K562 (cell line): Measurements from ENCODE around the gene SCMH1. TPM values are rescaled to one million over a fixed set of nuclear protein-coding genes. Genes with fewer than 3 reads are reported as not detected.

ENCODE experiments used
- ATAC-seq: fragments of 200-7000 bp; cut with Tn5 transposase; 3 replicates; pipeline ENCODE4 v1.9.1; 2020; ENCODE audit warnings: moderate library complexity
- BruUV-seq: library from RNA; stranded (reverse); fragments of 400-500 nt; replicated peaks from 2 replicates; lab custom pipeline; 2021; lab: Mats Ljungman, UMichigan
- CTCF ChIA-PET: fragments of 300-600 bp; formaldehyde crosslinking; extraction: SDS; loops from one replicate; lab custom pipeline; 2021; ENCODE audit warnings: low intra/inter-chr PET ratio; lab: Yijun Ruan, JAX
- POLR2A ChIA-PET: fragments of 300-600, 350-650 bp; sonication (Branson Sonifier 250); formaldehyde crosslinking; extraction: SDS; loops from one replicate; lab custom pipeline; 2021; ENCODE audit warnings: antibody characterized with exemption, inconsistent platforms; lab: Yijun Ruan, JAX
- DNase-seq, 4 experiments: peaks; one replicate each; pipeline versions ENCODE4 v3.0.0 to v3.0.0-alpha.2; 2011 to 2018; ENCODE audit warnings: low spot score in 3 of 4, mixed read lengths in 3 of 4; ENCODE audit errors: extremely low read depth in 1 of 4
- FAIRE-seq: peaks from 2 replicates; lab custom pipeline; 2011; peaks lifted over from hg19 to GRCh38; lab: Jason Lieb, UNC
- H2AFZ ChIP-seq: 2 replicates; pipeline ENCODE4 v1.6.0; 2011; ENCODE audit warnings: low read depth, low read length, control low read depth, inconsistent platforms
- H3K27ac ChIP-seq: fragments of 200-600 bp; 3 replicates; pipeline ENCODE4 v1.8.0; 2011; ENCODE audit warnings: low read depth, mild to moderate bottlenecking, control low read depth, inconsistent platforms, low read length, moderate library complexity, mixed read lengths; ENCODE audit errors: extremely low read depth
- H3K27me3 ChIP-seq, 2 experiments: fragments of 300-600 bp in 1 of 2; 2 replicates in 1 of 2; 3 replicates in 1 of 2; pipeline versions ENCODE4 v1.6.0 to v1.8.0; 2011; ENCODE audit warnings: inconsistent platforms in 2 of 2, low read length in 2 of 2, mild to moderate bottlenecking in 1 of 2, mixed read lengths in 1 of 2, moderate library complexity in 1 of 2; ENCODE audit not compliant: control insufficient read depth in 2 of 2, insufficient read depth in 2 of 2
- H3K36me3 ChIP-seq: fragments of 300-600 bp; 3 replicates; pipeline ENCODE4 v1.8.0; 2011; ENCODE audit warnings: mild to moderate bottlenecking, low read length, inconsistent platforms; ENCODE audit not compliant: control insufficient read depth, insufficient read depth
- H3K4me1 ChIP-seq, 2 experiments: fragments of 200-600 bp in 1 of 2; replicated peaks in 1 of 2; 2 replicates in 1 of 2; 3 replicates in 1 of 2; pipeline versions ENCODE4 v1.5.1 to v1.8.0; 2011; ENCODE audit warnings: inconsistent platforms in 2 of 2, low read length in 2 of 2, mild to moderate bottlenecking in 1 of 2, mixed read lengths in 1 of 2, moderate library complexity in 1 of 2; ENCODE audit not compliant: control insufficient read depth in 2 of 2, insufficient read depth in 2 of 2
- H3K4me2 ChIP-seq: 2 replicates; pipeline ENCODE4 v1.6.1; 2011; ENCODE audit warnings: low read length, control low read depth, inconsistent platforms, mixed read lengths; ENCODE audit not compliant: insufficient read depth
- H3K4me3 ChIP-seq: fragments of 200-600 bp; sonication (generic), shearing (Covaris generic); 2 replicates; pipeline ENCODE4 v1.5.1; 2016; ENCODE audit warnings: control low read depth, inconsistent platforms
- H3K79me2 ChIP-seq: fragments of 200-600 bp; 3 replicates; pipeline ENCODE4 v1.8.0; 2011; ENCODE audit warnings: low read length, inconsistent platforms; ENCODE audit not compliant: control insufficient read depth, insufficient read depth
- H3K9ac ChIP-seq, 2 experiments: 2 replicates each; pipeline versions ENCODE4 v1.6.0 to v1.6.1; 2011; ENCODE audit warnings: low read depth in 2 of 2, low read length in 2 of 2, control low read depth in 1 of 2, inconsistent platforms in 1 of 2, mild to moderate bottlenecking in 1 of 2, mixed read lengths in 1 of 2; ENCODE audit not compliant: insufficient read depth in 1 of 2
- H3K9me1 ChIP-seq: one replicate; pipeline ENCODE4 v1.6.0; 2011; ENCODE audit warnings: inconsistent platforms, mild to moderate bottlenecking, low read length, moderate library complexity; ENCODE audit not compliant: control insufficient read depth, insufficient read depth
- H3K9me3 ChIP-seq: replicated peaks from 2 replicates; pipeline ENCODE4 v1.5.1; 2011; ENCODE audit warnings: low read depth, low read length, inconsistent platforms; ENCODE audit not compliant: control insufficient read depth, insufficient read depth
- H4K20me1 ChIP-seq: replicated peaks from 2 replicates; pipeline ENCODE4 v1.6.1; 2011; ENCODE audit warnings: low read length, inconsistent platforms, mixed read lengths; ENCODE audit not compliant: control insufficient read depth, insufficient read depth
- CSDE1 ChIP-seq, 2 experiments: fragments of 450-650 bp; IDR thresholded peaks; 2 replicates each; pipeline ENCODE4 v1.6.1; 2016; ENCODE audit warnings: mild to moderate bottlenecking in 1 of 2
- E2F1 ChIP-seq: sonication (generic); formaldehyde crosslinking; IDR thresholded peaks from 2 replicates; pipeline ENCODE4 v1.8.1; 2023; ENCODE audit warnings: mild to moderate bottlenecking, missing genetic modification reagents, moderate library complexity
- HDAC3 ChIP-seq: fragments of 450-650 bp; IDR thresholded peaks from 2 replicates; pipeline ENCODE4 v1.6.1; 2018; ENCODE audit warnings: borderline replicate concordance, mild to moderate bottlenecking, moderate library complexity; ENCODE audit not compliant: partially characterized antibody
- HDAC8 ChIP-seq: fragments of 450-650 bp; IDR thresholded peaks from 2 replicates; pipeline ENCODE4 v1.6.1; 2016; ENCODE audit warnings: mild to moderate bottlenecking, missing genetic modification characterization, moderate library complexity, missing compliant biosample characterization
- MAFF ChIP-seq: IDR thresholded peaks from 2 replicates; pipeline ENCODE4 v1.6.1; 2012; ENCODE audit warnings: low read length, improper control_type of control experiment
- NCOR1 ChIP-seq: fragments of 450-650 bp; IDR thresholded peaks from 2 replicates; pipeline ENCODE4 v1.6.1; 2016; ENCODE audit warnings: mild to moderate bottlenecking, moderate library complexity
- NONO ChIP-seq, 2 experiments: fragments of 200-400 bp in 1 of 2; fragments of 450-650 bp in 1 of 2; formaldehyde crosslinking in 1 of 2; IDR thresholded peaks; 2 replicates each; pipeline ENCODE4 v1.6.1; 2017; ENCODE audit warnings: low read depth in 2 of 2, mild to moderate bottlenecking in 2 of 2, moderate library complexity in 2 of 2, low read length in 1 of 2
- RBM39 ChIP-seq: fragments of 200-400 bp; formaldehyde crosslinking; optimal IDR thresholded peaks from 2 replicates; pipeline ENCODE3; 2018; ENCODE audit warnings: low read depth, low read length
- RFX5 ChIP-seq: IDR thresholded peaks from 2 replicates; pipeline ENCODE4 v1.6.1; 2011; ENCODE audit warnings: low read depth, mild to moderate bottlenecking, improper control_type of control experiment, low read length
- ZNF274 ChIP-seq: IDR thresholded peaks from 2 replicates; pipeline ENCODE4 v1.6.1; 2011; ENCODE audit warnings: low read depth, mild to moderate bottlenecking, low read length, moderate library complexity, borderline replicate concordance
- ZNF354B ChIP-seq: fragments of 250-450 bp; sonication (Bioruptor Pico); IDR thresholded peaks from 2 replicates; pipeline ENCODE4 v1.4.0; 2020
- ZNF512 ChIP-seq: IDR thresholded peaks from 2 replicates; pipeline ENCODE4 v1.6.1; 2016; ENCODE audit warnings: missing genetic modification characterization, missing compliant biosample characterization
- WGBS: fragments of 100-300 bp; shearing (Covaris generic); methylation state at CpG from one replicate; pipeline ENCODE4 v1.1.6; 2016; ENCODE audit warnings: low coverage, mixed read lengths; ENCODE audit not compliant: insufficient coverage; ENCODE audit errors: missing lambda C conversion rate; 5-methylcytosine and 5-hydroxymethylcytosine counted together
- in situ Hi-C: fragments of 300-500 bp; cut with MboI; formaldehyde crosslinking; loops from 4 replicates; pipeline ENCODE4 v1.15.0; 2018; ENCODE audit warnings: inconsistent platforms, mixed read lengths
- intact Hi-C: fragments of 100-400 bp; cut with micrococcal nuclease; formaldehyde crosslinking; loops from 2 replicates; pipeline ENCODE4 v1.14.2; 2022
- polyA plus RNA-seq, 8 experiments: library from polyadenylated mRNA; depleted of rRNA in 4 of 8; stranded (reverse) in 5 of 8; unstranded in 3 of 8; fragments of >200 nt; fragmentation: Nextera tagmentation in 2 of 8; fragmentation: Illumina TruSeq in 1 of 8; extraction: Ambion mirVana in 2 of 8; extraction: Trizol in 1 of 8; gene quantifications; 2 replicates each; pipeline versions ENCODE4 v1.2.1 to v1.2.3, GENCODE V29; 2011 to 2014; ENCODE audit warnings: inconsistent platforms in 1 of 8, missing spikeins in 1 of 8
- total RNA-seq, 7 experiments: library from RNA; depleted of rRNA in 6 of 7; stranded (reverse); fragments of >200 nt in 6 of 7; fragmentation: Illumina TruSeq in 2 of 7; extraction: Trizol in 2 of 7; gene quantifications; 2 replicates each; pipeline versions ENCODE4 v1.2.1 to v1.2.3, GENCODE V29; 2011 to 2021; ENCODE audit warnings: low replicate concordance in 1 of 7

The SCMH1 gene
- total and polyA plus RNA-seq, 9 of the 15 experiments (the other 6 are each of a cell fraction or from before 2014, with no cell fraction given): 8.5 to 37.0 (median 26.8) TPM

- Histone ChIP-seq H2AFZ (no peak overlapping the region), H4K20me1 (no peaks in the 10 kb centered on the region), H3K27me3 (peaks cover 0 to 23% of the 10 kb centered on the region in 2 experiments; a peak in 2 of 5 replicates), H3K9ac (no peak overlapping the region), H3K4me2 (no peak overlapping the region), H3K9me3 (no peaks in the 10 kb centered on the region), H3K36me3 (no peaks in the 10 kb centered on the region), H3K4me1 (no peaks in the 10 kb centered on the region; a peak in 2 of 5 replicates), H3K4me3 (no peak overlapping the region), H3K79me2 (no peaks in the 10 kb centered on the region), H3K9me1 (no peaks in the 10 kb centered on the region), H3K27ac (no peak overlapping the region)
- in situ Hi-C loops (no loop called here), intact Hi-C loops (no loop called here)
- ATAC-seq: no peak
- no TSS peak for BruUV-seq
- no peak for DNase-seq
- ChIA-PET POLR2A (interaction anchor here (0.5 to 1.2 kb wide), 4 partner anchors 10 to 23 kb away, joined by 3 to 4 read pairs (median 3); no protein-coding TSS in a partner anchor), CTCF (no interaction called here)
- TF ChIP-seq RBM39: no peak
- no peak for FAIRE-seq
- WGBS: 12% methylated on average over 3 of the region's 3 CpGs
These were observed 17.1 kb upstream of the SCMH1 start for GRCh38 chr1:41259221-41259620.

GRCh38 chr1:41255978-41256377 lies 13.9 kb upstream of the SCMH1 start:
- ATAC-seq: no peak
- no peaks in the 10 kb centered on the region for H4K20me1 ChIP-seq
- in situ Hi-C loops (no loop called here), intact Hi-C loops (no loop called here)
- ChIA-PET POLR2A (interaction anchor here (1.1 to 1.4 kb wide), 2 partner anchors 15 to 235 kb away, joined by 3 read pairs; no protein-coding TSS in a partner anchor), CTCF (no interaction called here)
- no peak for DNase-seq
- no peaks in the 10 kb centered on the region for H3K79me2 ChIP-seq
- no peak for FAIRE-seq
- H3K27me3 ChIP-seq: peaks cover 0 to 23% of the 10 kb centered on the region in 2 experiments; a peak in 2 of 5 replicates
- H3K9me3 ChIP-seq: no peaks in the 10 kb centered on the region
- H3K36me3 ChIP-seq: no peaks in the 10 kb centered on the region
- WGBS: 5% methylated on average over 1 of the region's 1 CpG
- H2AFZ ChIP-seq: no peak overlapping the region
- no peaks in the 10 kb centered on the region; a peak in 1 of 5 replicates for H3K4me1 ChIP-seq
- H3K9me1 ChIP-seq: no peaks in the 10 kb centered on the region
- H3K4me2 ChIP-seq: no peak overlapping the region
- no peak overlapping the region for H3K4me3 ChIP-seq
- no peak overlapping the region for H3K27ac ChIP-seq
- BruUV-seq: no TSS peak
- no peak overlapping the region for H3K9ac ChIP-seq
- TF ChIP-seq MAFF (no peak), NONO (IDR thresholded peaks at IDR 0.05; ENCODE audit: low read depth in 2 of 2, low read length in 1 of 2) (no peak), HDAC8 (no peak), ZNF354B (CRISPR knock-in tag) (no peak), NCOR1 (no peak), E2F1 (CRISPR knock-in tag) (no peak), ZNF512 (tag) (no peak), ZNF274 (no peak), HDAC3 (no peak), CSDE1 (IDR thresholded peaks at IDR 0.05) (no peak), RFX5 (no peak)
